Gastroesophageal sphincter (tissue), 3 donors: ENCODE results near the gene DUSP3.

Source experiments
- CTCF ChIP-seq, 4 experiments: fragments of 200-600 bp in 2 of 4; fragments of 450-650 bp in 2 of 4; sonication (generic) in 1 of 4; IDR thresholded peaks; one replicate each; pipeline ENCODE4 v1.5.1; 2017 to 2019; ENCODE audit warnings: antibody characterized with exemption in 4 of 4, mild to moderate bottlenecking in 2 of 4, moderate library complexity in 2 of 4
- EP300 ChIP-seq: sonication (generic); formaldehyde crosslinking; IDR thresholded peaks from one replicate; pipeline ENCODE4 v1.6.1; 2017; ENCODE audit warnings: antibody characterized with exemption, mild to moderate bottlenecking
- POLR2A ChIP-seq, 2 donors: fragments of 450-650 bp; IDR thresholded peaks; one replicate each; pipeline ENCODE4 v1.6.1; 2017; ENCODE audit warnings: antibody characterized with exemption in 2 of 2, mild to moderate bottlenecking in 2 of 2, moderate library complexity in 1 of 2
- POLR2AphosphoS5 ChIP-seq: sonication (generic); formaldehyde crosslinking; IDR thresholded peaks from one replicate; pipeline ENCODE4 v1.6.1; 2017; ENCODE audit warnings: antibody characterized with exemption

DNA sequence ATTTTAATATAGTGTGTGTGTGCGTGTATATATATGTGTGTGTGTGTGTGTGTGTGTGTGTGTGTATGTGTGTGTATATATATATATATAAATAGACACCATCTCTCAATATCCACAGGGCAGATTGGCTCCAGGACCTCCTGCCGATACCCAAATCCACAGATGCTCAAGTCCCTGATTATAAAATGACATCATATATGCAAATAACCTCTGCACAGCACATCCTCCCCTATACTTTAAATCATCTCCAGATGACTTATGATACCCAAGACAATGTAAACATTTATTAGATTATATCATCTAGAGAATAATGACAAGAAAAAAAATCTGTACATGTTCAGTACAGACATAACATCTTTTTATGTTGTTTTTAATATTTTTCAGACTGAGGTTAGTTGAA is 7.8 kb downstream of the DUSP3 start:
- TF ChIP-seq POLR2AphosphoS5 (no peak), CTCF (IDR thresholded peaks at IDR 0.05) (no peak), POLR2A (IDR thresholded peaks at IDR 0.05) (no peak), EP300 (no peak)
